ENCODE data around the gene NID1.

GRCh38 chr1:235942625-235942934, 122.3 kb downstream of the NID1 start:
- TF ChIP-seq CTCF (IDR thresholded peaks at IDR 0.05 in 2 of 3, conservative IDR thresholded peaks at IDR 0.05 in 1 of 3; ENCODE audit: borderline replicate concordance in 1 of 3, insufficient read depth in 1 of 3, low read depth in 2 of 3, low read length in 2 of 3): no peak
- no peak for TF ChIP-seq MAX (IDR thresholded peaks at IDR 0.05)
- no peak for TF ChIP-seq RAD21 (IDR thresholded peaks at IDR 0.05; ENCODE audit: low read depth)
- no peak for TF ChIP-seq POLR2AphosphoS5 (IDR thresholded peaks at IDR 0.05; ENCODE audit: low read depth, low read length)
- no peak for TF ChIP-seq SRF (IDR thresholded peaks at IDR 0.05; ENCODE audit: low read depth)
- TF ChIP-seq POLR2A (IDR thresholded peaks at IDR 0.05; ENCODE audit: borderline replicate concordance, extremely low read depth, insufficient read depth, insufficient read length): no peak
- no peak for TF ChIP-seq ZBTB33 (IDR thresholded peaks at IDR 0.05; ENCODE audit: extremely low read depth, insufficient replicate concordance, low read length)
- no peak for TF ChIP-seq TCF7L2 (IDR thresholded peaks at IDR 0.05; ENCODE audit: borderline replicate concordance, extremely low read depth, insufficient read depth, insufficient read length)
- TF ChIP-seq EZH2 (IDR thresholded peaks at IDR 0.05): no peak
- TF ChIP-seq ZNF274 (IDR thresholded peaks at IDR 0.05; ENCODE audit: low read depth, low read length): no peak
- TF ChIP-seq SIN3A (IDR thresholded peaks at IDR 0.05; ENCODE audit: low read depth): no peak
- TF ChIP-seq JUND (IDR thresholded peaks at IDR 0.05): no peak

All from HCT116 (cell line).